BLaER1 treated with 17β-estradiol and CSF1 and Interleukin-3, amounts not matched to agents 10 nM and 100 nM (cell line): ENCODE data around the gene CDYL.
"Not testable (repeated sequence)": the region's sequence is repeated elsewhere in the genome, so short reads cannot be mapped to it uniquely, and the experiment has no call there.

Experiments
- H3K27ac ChIP-seq, 11 experiments: shearing (Covaris generic); formaldehyde crosslinking; 2 replicates each; pipeline ENCODE4 v1.8.1; 2022
- H3K27me3 ChIP-seq, 11 experiments: shearing (Covaris generic); formaldehyde crosslinking; 2 replicates each; pipeline ENCODE4 v1.8.1; 2022
- H3K36me3 ChIP-seq, 11 experiments: shearing (Covaris generic); formaldehyde crosslinking; 2 replicates each; pipeline ENCODE4 v1.8.1; 2022
- H3K4me1 ChIP-seq, 10 experiments: shearing (Covaris generic); formaldehyde crosslinking; 2 replicates each; pipeline ENCODE4 v1.8.1; 2022
- H3K4me2 ChIP-seq, 11 experiments: shearing (Covaris generic); formaldehyde crosslinking; 2 replicates each; pipeline ENCODE4 v1.8.1; 2022
- H3K4me3 ChIP-seq, 10 experiments: shearing (Covaris generic); formaldehyde crosslinking; 2 replicates each; pipeline ENCODE4 v1.8.1; 2022
- H3K9ac ChIP-seq, 11 experiments: shearing (Covaris generic); formaldehyde crosslinking; 2 replicates each; pipeline ENCODE4 v1.8.1; 2022
- H3K9me3 ChIP-seq, 11 experiments: shearing (Covaris generic); formaldehyde crosslinking; replicated peaks in 1 of 11; 2 replicates each; pipeline ENCODE4 v1.8.1; 2022
- H4K20me1 ChIP-seq, 11 experiments: shearing (Covaris generic); formaldehyde crosslinking; 2 replicates each; pipeline ENCODE4 v1.8.1; 2022
- Cebpa-rat ChIP-seq, 11 experiments: shearing (Covaris generic); IDR thresholded peaks; 2 replicates each; pipeline ENCODE4 v1.8.1; 2022

The CDYL gene

DNA sequence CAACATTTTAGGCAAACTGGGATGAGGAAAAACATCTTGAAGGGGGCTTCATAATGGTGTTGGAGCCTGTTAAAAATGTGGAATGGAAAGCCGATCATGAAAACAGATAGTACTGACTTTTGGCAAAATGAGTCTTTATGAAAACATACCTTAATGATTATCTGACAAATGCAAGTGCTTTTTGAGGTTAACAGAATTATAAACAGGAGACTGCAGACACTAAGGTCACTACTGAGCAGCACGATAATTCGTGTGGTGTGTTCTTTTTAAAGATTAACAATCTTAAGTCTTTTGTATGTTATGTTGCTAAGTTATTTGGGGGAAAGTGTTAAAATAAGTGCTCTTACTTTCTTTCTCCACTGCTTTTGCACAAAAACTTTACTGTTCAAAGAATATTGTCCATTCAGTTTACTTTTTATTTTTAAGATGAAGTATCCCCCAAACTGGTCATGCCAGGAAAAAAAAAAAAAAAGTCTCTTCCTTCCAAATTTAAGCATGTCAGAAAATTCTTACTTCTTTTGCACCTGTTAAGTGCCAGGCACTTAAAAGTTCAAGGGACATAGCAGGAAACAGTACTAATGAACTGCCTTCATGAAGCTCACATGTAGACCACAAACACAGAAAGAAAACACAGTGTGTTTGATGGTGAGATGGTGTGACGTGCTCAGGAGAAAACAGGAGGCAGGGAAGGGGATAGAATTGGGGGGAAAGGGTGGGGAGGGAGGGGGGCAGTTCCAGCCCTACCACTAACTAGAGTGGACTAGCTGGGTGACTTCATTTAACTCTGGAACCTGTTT, 73.2 kb downstream of the CDYL start:
- Histone ChIP-seq H3K4me1 (peaks cover 0 to 14% (median 2%) of the 10 kb centered on the region in 10 experiments; a peak in 4 of 20 replicates), H3K9ac (no peak overlapping the region), H3K9me3 (peaks cover 32 to 83% (median 75%) of the 10 kb centered on the region in 11 experiments), H3K4me3 (no peak overlapping the region), H3K36me3 (peaks cover 21 to 61% (median 40%) of the 10 kb centered on the region in 11 experiments), H3K27me3 (no peaks in the 10 kb centered on the region), H3K4me2 (no peak overlapping the region), H4K20me1 (peaks cover 32 to 94% (median 65%) of the 10 kb centered on the region in 11 experiments), H3K27ac (no peak overlapping the region)
- no peak for TF ChIP-seq Cebpa-rat (IDR thresholded peaks at IDR 0.05)

DNA sequence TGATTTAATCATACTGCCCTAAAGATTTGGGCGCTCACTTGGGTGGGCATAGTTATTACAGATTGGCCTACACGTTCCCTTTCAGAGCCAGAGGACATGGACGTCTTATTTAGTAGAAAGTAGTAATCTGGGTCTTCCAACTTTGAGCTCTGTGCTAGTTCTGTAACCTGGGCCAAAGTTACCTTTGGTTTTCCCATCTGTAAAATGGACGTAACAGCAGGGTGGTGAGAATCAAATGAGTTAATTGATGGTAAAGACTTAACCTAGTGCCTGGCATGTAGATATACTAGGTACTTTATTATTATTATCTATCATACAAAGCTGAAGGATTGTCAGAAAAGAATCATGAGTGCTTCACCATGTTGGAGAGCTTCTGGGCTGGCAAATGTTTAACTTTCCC, 74.8 kb downstream of the CDYL start:
- Histone ChIP-seq H3K27ac (no peak overlapping the region), H4K20me1 (peaks cover 48 to 98% (median 80%) of the 10 kb centered on the region in 11 experiments), H3K27me3 (no peaks in the 10 kb centered on the region), H3K4me1 (peaks cover 0 to 17% (median 2%) of the 10 kb centered on the region in 10 experiments; a peak in 4 of 20 replicates), H3K36me3 (peaks cover 15 to 60% (median 40%) of the 10 kb centered on the region in 11 experiments; a peak in 21 of 22 replicates), H3K9ac (no peak overlapping the region), H3K4me3 (no peak overlapping the region), H3K9me3 (peaks cover 16 to 67% (median 59%) of the 10 kb centered on the region in 11 experiments), H3K4me2 (no peak overlapping the region)
- no peak for TF ChIP-seq Cebpa-rat (IDR thresholded peaks at IDR 0.05)

DNA sequence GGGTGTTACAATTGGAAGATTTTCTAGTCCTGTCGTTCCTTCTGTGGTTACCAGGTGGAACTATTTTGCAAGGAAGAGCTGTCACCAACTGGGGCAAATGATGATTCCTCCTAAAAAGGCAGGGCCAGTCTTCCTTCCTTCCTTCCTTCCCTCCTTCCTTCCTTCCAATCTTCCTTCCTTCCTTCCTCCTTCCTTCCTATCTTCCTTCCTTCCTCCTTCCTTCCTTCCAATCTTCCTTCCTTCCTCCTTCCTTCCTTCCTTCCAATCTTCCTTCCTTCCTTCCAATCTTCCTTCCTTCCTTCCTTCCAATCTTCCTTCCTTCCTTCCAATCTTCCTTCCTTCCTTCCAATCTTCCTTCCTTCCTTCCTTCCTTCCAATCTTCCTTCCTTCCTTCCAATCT, 76.0 kb downstream of the CDYL start:
- H4K20me1 ChIP-seq = peaks cover 55 to 98% (median 85%) of the 10 kb centered on the region in 11 experiments

DNA sequence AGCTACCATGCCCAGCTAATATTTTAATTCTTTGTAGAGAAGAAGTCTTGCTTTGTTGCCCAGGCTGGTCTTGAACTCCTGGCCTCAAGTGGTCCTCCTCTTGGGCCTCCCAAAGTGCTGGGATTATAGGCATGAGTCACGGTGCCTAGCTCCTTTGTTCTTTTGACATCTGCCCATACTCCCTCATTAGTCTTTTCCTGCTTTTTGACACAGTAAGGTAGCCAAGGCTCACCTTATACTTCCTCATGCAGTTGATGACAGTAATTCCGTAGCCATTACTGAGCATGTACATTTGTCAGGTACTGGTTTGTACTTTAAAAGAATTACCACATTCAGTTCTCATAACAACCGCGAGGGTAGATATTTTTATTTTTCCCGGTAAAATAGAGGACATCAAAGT, 76.7 kb downstream of the CDYL start:
- no peak overlapping the region for H3K9ac ChIP-seq
- peaks cover 0 to 36% (median 8%) of the 10 kb centered on the region in 10 experiments; a peak in 13 of 20 replicates for H3K4me1 ChIP-seq
- H3K36me3 ChIP-seq = peaks cover 14 to 65% (median 45%) of the 10 kb centered on the region in 11 experiments; a peak in 21 of 22 replicates
- H3K4me2 ChIP-seq = no peak overlapping the region
- H3K9me3 ChIP-seq = peaks cover 13 to 49% (median 40%) of the 10 kb centered on the region in 11 experiments
- peaks cover 55 to 98% (median 86%) of the 10 kb centered on the region in 11 experiments for H4K20me1 ChIP-seq
- no peaks in the 10 kb centered on the region for H3K27me3 ChIP-seq
- no peak overlapping the region for H3K27ac ChIP-seq
- H3K4me3 ChIP-seq = no peak overlapping the region
- no peak for TF ChIP-seq Cebpa-rat (IDR thresholded peaks at IDR 0.05)

More for the DNA sequence above, 76.0 kb downstream of the CDYL start:
- not testable (repeated sequence) for H3K4me2 ChIP-seq, H3K27ac ChIP-seq, H3K4me3 ChIP-seq, H3K27me3 ChIP-seq, H3K9ac ChIP-seq
- H3K4me1 ChIP-seq = peaks cover 0 to 28% (median 5%) of the 10 kb centered on the region in 10 experiments; a peak in 11 of 20 replicates
- peaks cover 13 to 55% (median 48%) of the 10 kb centered on the region in 11 experiments for H3K9me3 ChIP-seq
- peaks cover 14 to 59% (median 41%) of the 10 kb centered on the region in 11 experiments; a peak in 21 of 22 replicates for H3K36me3 ChIP-seq

DNA sequence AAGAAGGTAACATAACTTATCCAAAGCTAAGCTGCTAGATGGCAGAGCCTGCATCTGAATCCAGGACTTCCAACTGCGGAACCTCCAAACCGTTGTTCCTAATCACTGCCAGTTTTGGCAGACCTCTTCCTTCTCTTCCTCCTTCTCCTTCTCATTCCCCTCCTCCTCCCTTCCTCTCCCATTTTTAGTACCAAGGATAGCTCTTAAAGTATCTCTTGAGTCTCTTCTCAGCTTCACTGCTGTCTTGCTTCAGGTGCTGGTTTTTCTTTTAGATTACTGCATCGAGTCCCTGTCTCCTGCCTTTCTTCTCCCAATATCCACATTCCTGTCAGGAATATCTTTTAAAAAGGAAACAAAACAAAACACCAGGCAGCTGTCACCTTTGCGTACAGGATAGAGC, 77.1 kb downstream of the CDYL start:
- H4K20me1 ChIP-seq = peaks cover 57 to 98% (median 86%) of the 10 kb centered on the region in 11 experiments
- H3K4me3 ChIP-seq = no peak overlapping the region
- H3K27ac ChIP-seq = no peak overlapping the region
- TF ChIP-seq Cebpa-rat (IDR thresholded peaks at IDR 0.05) = no peak
- peaks cover 13 to 47% (median 36%) of the 10 kb centered on the region in 11 experiments for H3K9me3 ChIP-seq
- H3K27me3 ChIP-seq = no peaks in the 10 kb centered on the region
- peaks cover 14 to 65% (median 45%) of the 10 kb centered on the region in 11 experiments; a peak in 21 of 22 replicates for H3K36me3 ChIP-seq
- H3K4me2 ChIP-seq = no peak overlapping the region
- no peak overlapping the region for H3K9ac ChIP-seq
- H3K4me1 ChIP-seq = peaks cover 0 to 40% (median 9%) of the 10 kb centered on the region in 10 experiments; a peak in 13 of 20 replicates

DNA sequence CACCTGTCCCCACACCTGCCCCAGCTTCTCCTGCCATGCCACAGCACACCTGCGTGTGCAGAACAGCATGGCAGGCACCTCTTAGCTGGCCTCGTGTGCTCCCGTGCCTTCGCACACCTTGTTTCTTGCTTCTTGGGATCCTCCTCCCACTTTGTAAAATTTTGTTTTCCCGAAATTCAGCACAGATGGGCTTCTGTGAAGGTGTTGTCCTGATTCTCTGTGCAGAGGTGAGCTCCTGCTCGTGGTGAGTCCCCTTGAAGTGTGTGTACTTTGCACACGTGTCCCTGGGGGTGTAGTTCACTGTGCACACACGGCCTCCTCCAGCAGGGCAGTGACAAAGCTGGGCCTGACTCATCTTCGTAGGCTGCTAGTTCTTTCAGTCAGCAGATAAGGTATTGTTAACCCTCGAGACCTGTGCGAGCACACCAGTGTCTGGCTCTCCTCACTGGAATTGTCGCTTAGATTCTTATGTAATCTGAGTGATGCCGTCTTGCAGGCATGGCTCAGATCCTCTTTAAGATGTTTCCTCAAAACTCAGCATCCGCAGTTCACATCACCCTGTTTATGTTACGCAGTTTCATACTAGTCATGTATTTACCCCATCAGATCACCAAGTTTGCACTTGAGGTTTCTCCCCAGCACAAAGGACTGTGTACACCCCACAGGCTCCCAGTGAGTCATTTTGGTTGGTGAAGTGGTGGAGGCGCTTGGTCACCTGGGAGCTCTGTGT, 77.7 kb downstream of the CDYL start:
- H3K9ac ChIP-seq = no peak overlapping the region
- peaks cover 13 to 45% (median 30%) of the 10 kb centered on the region in 11 experiments for H3K9me3 ChIP-seq
- no peak for TF ChIP-seq Cebpa-rat (IDR thresholded peaks at IDR 0.05)
- H3K36me3 ChIP-seq = peaks cover 14 to 67% (median 45%) of the 10 kb centered on the region in 11 experiments; a peak in 21 of 22 replicates
- H3K27ac ChIP-seq = no peak overlapping the region
- peaks cover 0 to 46% (median 12%) of the 10 kb centered on the region in 10 experiments; a peak in 13 of 20 replicates for H3K4me1 ChIP-seq
- H3K4me2 ChIP-seq = no peak overlapping the region
- H3K27me3 ChIP-seq = no peaks in the 10 kb centered on the region
- no peak overlapping the region for H3K4me3 ChIP-seq
- peaks cover 60 to 98% (median 86%) of the 10 kb centered on the region in 11 experiments for H4K20me1 ChIP-seq

DNA sequence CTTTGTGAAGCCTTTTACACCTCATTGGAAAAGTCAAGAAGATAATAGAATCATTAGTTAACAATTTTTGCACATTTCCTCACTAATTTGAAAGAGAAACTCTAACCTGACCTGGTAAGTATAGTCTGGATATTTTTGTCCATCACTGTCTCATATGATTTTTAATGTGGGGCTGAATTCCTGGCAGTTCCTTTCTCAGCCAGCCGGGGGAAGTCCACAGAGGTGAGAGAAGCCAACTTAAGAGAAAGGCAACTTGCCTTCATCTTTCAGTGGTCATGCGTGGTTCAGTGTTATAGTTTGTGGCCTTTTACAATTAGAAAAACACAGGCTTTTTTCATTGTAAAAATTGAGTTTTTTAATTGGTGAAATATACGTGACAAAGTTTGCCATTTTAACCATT, 80.6 kb downstream of the CDYL start:
- H3K9me3 ChIP-seq = peaks cover 6 to 49% (median 34%) of the 10 kb centered on the region in 11 experiments
- TF ChIP-seq Cebpa-rat (IDR thresholded peaks at IDR 0.05) = no peak
- no peak overlapping the region for H3K4me3 ChIP-seq
- no peak overlapping the region for H3K27ac ChIP-seq
- H4K20me1 ChIP-seq = peaks cover 58 to 97% (median 82%) of the 10 kb centered on the region in 11 experiments
- peak overlapping the region in 2 of 11 experiments; percentile 21 to 71; a peak in 3 of 22 replicates for H3K4me2 ChIP-seq
- H3K36me3 ChIP-seq = peaks cover 10 to 85% (median 54%) of the 10 kb centered on the region in 11 experiments; a peak in 21 of 22 replicates
- H3K4me1 ChIP-seq = peaks cover 0 to 62% (median 14%) of the 10 kb centered on the region in 10 experiments; a peak in 13 of 20 replicates
- no peaks in the 10 kb centered on the region for H3K27me3 ChIP-seq
- no peak overlapping the region for H3K9ac ChIP-seq

DNA sequence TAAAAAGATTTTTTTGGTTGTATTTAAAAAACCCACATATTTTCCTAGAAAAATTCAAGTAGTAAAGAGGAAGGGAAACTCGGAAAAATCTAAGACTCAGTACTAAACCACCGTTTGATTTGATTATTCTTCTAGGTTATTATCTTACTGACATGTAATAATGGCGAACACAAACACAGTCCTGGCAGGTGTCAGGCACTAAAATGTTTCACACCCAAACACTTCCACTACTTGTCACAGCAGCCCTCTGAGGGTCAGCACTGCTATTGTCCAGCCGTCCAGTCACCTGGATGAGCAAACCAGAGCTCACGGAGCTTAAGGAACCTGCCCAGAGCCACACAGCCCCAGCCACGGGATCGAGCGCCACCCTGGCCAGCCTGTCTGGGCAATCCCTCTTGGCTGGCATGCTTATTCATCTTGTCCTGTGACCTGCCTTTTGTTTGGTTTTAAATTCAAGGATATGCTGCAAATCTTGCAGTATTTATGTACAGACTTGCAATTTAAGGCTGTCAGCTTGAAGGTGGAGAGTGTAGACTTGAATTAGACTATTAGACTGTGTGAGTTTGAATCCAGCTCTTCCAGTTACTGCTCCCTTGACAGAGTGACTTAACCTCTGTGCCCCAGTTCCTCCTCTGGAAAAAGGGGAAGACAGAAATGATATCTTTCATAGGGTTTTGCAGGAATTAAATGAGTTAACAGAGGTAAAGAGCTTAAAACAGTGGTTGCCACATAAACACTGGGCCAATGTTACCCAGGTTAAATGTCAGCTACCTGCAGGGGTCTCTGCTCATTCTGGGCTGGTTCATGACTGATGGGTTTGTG, 82.2 kb downstream of the CDYL start:
- Histone ChIP-seq H3K4me2 (peak overlapping the region in 4 of 11 experiments; percentile 11 to 71 (median 54); a peak in 6 of 22 replicates), H3K4me3 (no peak overlapping the region), H4K20me1 (peaks cover 47 to 90% (median 74%) of the 10 kb centered on the region in 11 experiments), H3K36me3 (peaks cover 10 to 94% (median 61%) of the 10 kb centered on the region in 11 experiments; a peak in 21 of 22 replicates), H3K27ac (peak overlapping the region in 1 of 11 experiments; percentile 7; a peak in 1 of 22 replicates), H3K9me3 (peaks cover under 1 to 51% (median 40%) of the 10 kb centered on the region in 11 experiments; a peak in 20 of 22 replicates), H3K27me3 (no peaks in the 10 kb centered on the region), H3K9ac (no peak overlapping the region), H3K4me1 (peaks cover 0 to 56% (median 14%) of the 10 kb centered on the region in 10 experiments; a peak in 13 of 20 replicates)
- TF ChIP-seq Cebpa-rat (IDR thresholded peaks at IDR 0.05) = no peak
